Pancreas (tissue), 10 donors: ENCODE results near the gene MAML3. TPM values are rescaled to one million over a fixed set of nuclear protein-coding genes. Genes with fewer than 3 reads are reported as not detected.

Experiments used
- ATAC-seq, 4 donors: fragments of 200-7000 bp; cut with Tn5 transposase; one replicate each; pipeline versions ENCODE4 v1.8.0 to v1.9.1; 2020; ENCODE audit warnings: mild to moderate bottlenecking in 4 of 4, moderate library complexity in 4 of 4
- DNase-seq, 6 donors: peaks; one replicate each; pipeline ENCODE4 v3.0.0-alpha.2; 2020
- FAIRE-seq: peaks from 2 replicates; lab custom pipeline; 2012; peaks lifted over from hg19 to GRCh38; lab: Jason Lieb, UNC
- H3K27ac ChIP-seq, 4 donors: fragments of 200-600 bp; sonication (generic); 1 replicate in 3 of 4; 2 replicates in 1 of 4; pipeline versions ENCODE4 v1.5.0 to v1.8.0; 2020
- H3K27me3 ChIP-seq, 4 donors: fragments of 200-600 bp; one replicate each; pipeline ENCODE4 v1.8.0; 2021
- H3K36me3 ChIP-seq, 3 donors: fragments of 200-600 bp; sonication (generic) in 1 of 3; one replicate each; pipeline versions ENCODE4 v1.5.0 to v1.8.0; 2020 to 2021
- H3K4me1 ChIP-seq, 3 donors: fragments of 200-600 bp; one replicate each; pipeline ENCODE4 v1.8.0; 2021
- H3K4me3 ChIP-seq, 4 donors: fragments of 200-600 bp; sonication (generic) in 2 of 4; one replicate each; pipeline versions ENCODE4 v1.5.0 to v1.8.0; 2020 to 2021
- H3K9me3 ChIP-seq, 4 donors: fragments of 200-600 bp; one replicate each; pipeline ENCODE4 v1.8.0; 2021
- CTCF ChIP-seq, 4 donors: fragments of 200-600 bp; sonication (generic) in 3 of 4; IDR thresholded peaks; one replicate each; pipeline versions ENCODE4 v1.5.0 to v1.8.0; 2021; ENCODE audit warnings: antibody characterized with exemption in 4 of 4
- WGBS, 2 donors: extraction: QIAGEN DNeasy Blood & Tissue Kit; methylation state at CpG; one replicate each; pipeline ENCODE4 v1.1.7; 2013; 5-methylcytosine and 5-hydroxymethylcytosine counted together
- intact Hi-C, 3 donors: fragments of 100-400 bp; cut with DNase I; formaldehyde crosslinking; loops; one replicate each; pipeline versions ENCODE4 v1.11.1 to v1.14.2; 2022
- polyA plus RNA-seq, 2 donors: library from polyadenylated mRNA; stranded (reverse); fragments of 200-250 nt; gene quantifications; one replicate each; pipeline ENCODE4 v1.2.3, GENCODE V29; 2013
- total RNA-seq, 6 donors: library from RNA; stranded (reverse); fragmentation: NEBNext Ultra II Directional in 4 of 6; extraction: Animal tissue kit (Norgen Biotek cat#: 25700) in 4 of 6; gene quantifications; one replicate each; pipeline versions ENCODE4 v1.2.1 to v1.2.4, GENCODE V29; 2021 to 2023
- donor health status: healthy with polysubstance abuse.
- donor health status: DM: no; HTN: no; CAD: no; lungs with moderate emphysema.
- donor health status: DM: no; HTN: no; CAD: no.
- donor health status: control.
- donor health status: control.
- donor health status: Bipolar disorder and iron deficiency.
- donor health status: DM: yes; HTN: yes; CAD: no.
- donor health status: DM: no; HTN: no; CAD: no.
- donor health status: DM: no; HTN: no; CAD: no.
- donor health status: DM: yes; HTN: yes; CAD: no.

The MAML3 gene
- total and polyA plus RNA-seq, 8 donors = 3.8 to 8.9 (median 5.9) TPM

GRCh38 chr4:139849219-139849618 is 304.8 kb downstream of the MAML3 start:
- FAIRE-seq (no peak), DNase-seq (no peak), ATAC-seq (peak in 2 of 4 donors; percentile 12 to 36)
- no peak for TF ChIP-seq CTCF (IDR thresholded peaks at IDR 0.05)
- no peak overlapping the region for H3K27ac ChIP-seq
- H3K9me3 ChIP-seq = no peaks in the 10 kb centered on the region
- H3K27me3 ChIP-seq = no peaks in the 10 kb centered on the region
- WGBS, 2 donors = 20 to 27% methylated on average over 3 of the region's 3 CpGs
- no peak overlapping the region for H3K4me3 ChIP-seq
- no peaks in the 10 kb centered on the region for H3K36me3 ChIP-seq
- intact Hi-C loops = no loop called here
- no peaks in the 10 kb centered on the region for H3K4me1 ChIP-seq

GRCh38 chr4:139848028-139848427 is 306.0 kb downstream of the MAML3 start:
- TF ChIP-seq CTCF (IDR thresholded peaks at IDR 0.05) = no peak
- Histone ChIP-seq H3K4me1 (no peaks in the 10 kb centered on the region), H3K27ac (no peak overlapping the region), H3K9me3 (no peaks in the 10 kb centered on the region), H3K27me3 (no peaks in the 10 kb centered on the region), H3K4me3 (no peak overlapping the region), H3K36me3 (no peaks in the 10 kb centered on the region)
- 80% methylated on average over 5 of the region's 5 CpGs for WGBS, 2 donors
- intact Hi-C loops = no loop called here
- DNase-seq = no peak
- FAIRE-seq = no peak
- no peak for ATAC-seq

GRCh38 chr4:139847602-139848001 is 306.4 kb downstream of the MAML3 start:
- H3K9me3 ChIP-seq = no peaks in the 10 kb centered on the region
- no peak overlapping the region for H3K27ac ChIP-seq
- no peaks in the 10 kb centered on the region for H3K27me3 ChIP-seq
- intact Hi-C loops = no loop called here
- H3K36me3 ChIP-seq = no peaks in the 10 kb centered on the region
- H3K4me1 ChIP-seq = no peaks in the 10 kb centered on the region
- FAIRE-seq (no peak), DNase-seq (no peak), ATAC-seq (no peak)
- no peak overlapping the region for H3K4me3 ChIP-seq
- TF ChIP-seq CTCF (IDR thresholded peaks at IDR 0.05) = no peak

- no peak for FAIRE-seq
- H3K9me3 ChIP-seq = no peaks in the 10 kb centered on the region
- H3K27ac ChIP-seq = no peak overlapping the region
- TF ChIP-seq CTCF (IDR thresholded peaks at IDR 0.05) = no peak
- no peaks in the 10 kb centered on the region for H3K27me3 ChIP-seq
- peaks cover 3 to 7% (median 5%) of the 10 kb centered on the region in 3 donors for H3K4me1 ChIP-seq
- DNase-seq = no peak
- H3K4me3 ChIP-seq = no peak overlapping the region
- intact Hi-C loops = no loop called here
- 83 to 94% methylated on average over 1 of the region's 1 CpG for WGBS, 2 donors
- no peaks in the 10 kb centered on the region for H3K36me3 ChIP-seq
- no peak for ATAC-seq
Measured at GRCh38 chr4:139846766-139847165, 307.2 kb downstream of the MAML3 start.

- DNase-seq = no peak
- Histone ChIP-seq H3K36me3 (no peaks in the 10 kb centered on the region), H3K27ac (no peak overlapping the region), H3K4me1 (peaks cover 6 to 19% (median 11%) of the 10 kb centered on the region in 3 donors), H3K27me3 (no peaks in the 10 kb centered on the region), H3K9me3 (no peaks in the 10 kb centered on the region), H3K4me3 (no peak overlapping the region)
- WGBS, 2 donors = 70 to 76% methylated on average over 3 of the region's 3 CpGs
- no peak for TF ChIP-seq CTCF (IDR thresholded peaks at IDR 0.05)
- ATAC-seq = no peak
- FAIRE-seq = no peak
- intact Hi-C loops = no loop called here
Measured at GRCh38 chr4:139845453-139846093, 308.4 kb downstream of the MAML3 start.
